HuH-7 (cell line): Measurements from ENCODE around the gene NKAP.
"Not testable (repeated sequence)": the region's sequence is repeated elsewhere in the genome, so short reads cannot be mapped to it uniquely, and the experiment has no call there.

Experiments
- DNase-seq: peaks from one replicate; pipeline ENCODE4 v3.0.0; 2011; ENCODE audit warnings: low spot score

Gene NKAP

GRCh38 chrX:119943185-119943988 is at the start of gene NKAP:
NKAP (minus strand) TSS chrX:119943751; CDS start chrX:119943605, 146 bp downstream.
- peak; percentile 67 for DNase-seq

- no peak for DNase-seq
These were observed 47.6 kb upstream of the NKAP start for GRCh38 chrX:119991005-119991787.

- DNase-seq, result no peak
These were observed 47.0 kb upstream of the NKAP start for GRCh38 chrX:119990556-119991004.

- DNase-seq, result no peak
These were observed 46.5 kb upstream of the NKAP start for GRCh38 chrX:119989905-119990555.

- no peak for DNase-seq
These were observed 42.7 kb upstream of the NKAP start for GRCh38 chrX:119986203-119986602.

- no peak for DNase-seq
These were observed 41.1 kb upstream of the NKAP start for GRCh38 chrX:119984652-119985051.

GRCh38 chrX:119983494-119983893 is 39.9 kb upstream of the NKAP start:
- DNase-seq, result no peak

GRCh38 chrX:119982145-119982544 is 38.6 kb upstream of the NKAP start:
- DNase-seq, result no peak

- DNase-seq, result peak; percentile 58
These were observed 37.9 kb upstream of the NKAP start for GRCh38 chrX:119981286-119982070.

GRCh38 chrX:119977172-119977571 is 33.6 kb upstream of the NKAP start:
- not testable (repeated sequence) for DNase-seq

- DNase-seq, result no peak
These were observed 27.6 kb upstream of the NKAP start for GRCh38 chrX:119971184-119971583.

- DNase-seq, result no peak
These were observed 27.0 kb upstream of the NKAP start for GRCh38 chrX:119970574-119970973.

- not testable (repeated sequence) for DNase-seq
These were observed 23.3 kb upstream of the NKAP start for GRCh38 chrX:119966837-119967236.

GRCh38 chrX:119960625-119961024 is 17.1 kb upstream of the NKAP start:
- DNase-seq, result no peak

- not testable (repeated sequence) for DNase-seq
These were observed 12.4 kb upstream of the NKAP start for GRCh38 chrX:119955807-119956570.

- DNase-seq, result no peak
These were observed 10.8 kb upstream of the NKAP start for GRCh38 chrX:119954374-119954773.

GRCh38 chrX:119948381-119948780 is 4.8 kb upstream of the NKAP start:
- DNase-seq, result no peak

- DNase-seq, result no peak
These were observed 1.9 kb upstream of the NKAP start for GRCh38 chrX:119945481-119945880.

GRCh38 chrX:119942831-119943184 is 743 bp downstream of the NKAP start:
- no peak for DNase-seq

GRCh38 chrX:119942173-119942819 is 1.3 kb downstream of the NKAP start:
- DNase-seq, result no peak

GRCh38 chrX:119941336-119941735 is 2.2 kb downstream of the NKAP start:
- no peak for DNase-seq
